A549 (cell line): ENCODE measurements around the gene BOC. TPM values are rescaled to one million over a fixed set of nuclear protein-coding genes. Genes with fewer than 3 reads are reported as not detected.

Experiments
- ATAC-seq, 2 experiments: fragments of 200-7000 bp in 1 of 2; fragments of >200 bp in 1 of 2; cut with Nextera tagmentation in 1 of 2; cut with Tn5 transposase in 1 of 2; 3 replicates each; pipeline versions ENCODE4 v1.8.0 to v1.9.1; 2018 to 2020; ENCODE audit warnings: mild to moderate bottlenecking in 1 of 2, moderate library complexity in 1 of 2
- CTCF ChIA-PET: fragments of 300-600 bp; sonication (Branson Sonifier 250); formaldehyde crosslinking; extraction: SDS; loops from one replicate; lab custom pipeline; 2021; ENCODE audit warnings: antibody characterized with exemption, inconsistent platforms; lab: Yijun Ruan, JAX
- POLR2A ChIA-PET: fragments of 350-600 bp; formaldehyde crosslinking; extraction: SDS; loops from one replicate; lab custom pipeline; 2021; ENCODE audit warnings: antibody characterized with exemption, inconsistent platforms; lab: Yijun Ruan, JAX
- DNase-seq, 2 experiments: peaks; one replicate each; pipeline versions ENCODE4 v3.0.0 to v3.0.0-alpha.2; 2011 to 2016; ENCODE audit warnings: low read depth in 1 of 2, low spot score in 1 of 2
- FAIRE-seq: peaks from 2 replicates; lab custom pipeline; 2011; peaks lifted over from hg19 to GRCh38; lab: Jason Lieb, UNC
- H3K27ac ChIP-seq, 2 experiments: fragments of >200 bp; sonication (Bioruptor Twin); formaldehyde crosslinking; 3 replicates each; pipeline ENCODE4 v1.5.1; 2016 to 2017
- H3K4me1 ChIP-seq: fragments of >200 bp; sonication (Bioruptor Twin); formaldehyde crosslinking; 3 replicates; pipeline ENCODE4 v1.6.1; 2016
- H3K4me2 ChIP-seq: fragments of >200 bp; sonication (Bioruptor Twin); formaldehyde crosslinking; 3 replicates; pipeline ENCODE4 v1.6.1; 2016
- H3K4me3 ChIP-seq: fragments of >200 bp; sonication (Bioruptor Twin); formaldehyde crosslinking; 3 replicates; pipeline ENCODE4 v1.5.1; 2016
- H3K9me3 ChIP-seq: fragments of >200 bp; sonication (Bioruptor Twin); formaldehyde crosslinking; 3 replicates; pipeline ENCODE4 v1.6.1; 2016
- BCL3 ChIP-seq: fragments of >200 bp; sonication (Bioruptor Twin); formaldehyde crosslinking; IDR thresholded peaks from 3 replicates; pipeline ENCODE4 v1.6.1; 2016
- CHD2 ChIP-seq: fragments of 150-350 bp; IDR thresholded peaks from 2 replicates; pipeline ENCODE4 v1.6.1; 2014; ENCODE audit warnings: low read length; ENCODE audit not compliant: partially characterized antibody
- CHD4 ChIP-seq: fragments of 200-600 bp; sonication (generic); IDR thresholded peaks from 2 replicates; pipeline ENCODE4 v1.6.1; 2016; ENCODE audit warnings: antibody characterized with exemption, mild to moderate bottlenecking, borderline replicate concordance
- GATA3 ChIP-seq: IDR thresholded peaks from 2 replicates; pipeline ENCODE4 v1.6.1; 2012; ENCODE audit warnings: borderline replicate concordance
- JUN ChIP-seq, 2 experiments: fragments of >200 bp; sonication (Bioruptor Twin); formaldehyde crosslinking; IDR thresholded peaks; 2 replicates in 1 of 2; 3 replicates in 1 of 2; pipeline ENCODE4 v1.6.1; 2016 to 2017
- MAFK ChIP-seq: fragments of 450-650 bp; IDR thresholded peaks from 2 replicates; pipeline ENCODE4 v1.6.1; 2014; ENCODE audit not compliant: partially characterized antibody
- MAX ChIP-seq: IDR thresholded peaks from 2 replicates; pipeline ENCODE4 v1.6.1; 2012
- SMC3 ChIP-seq: fragments of >200 bp; sonication (Bioruptor Twin); formaldehyde crosslinking; IDR thresholded peaks from 3 replicates; pipeline ENCODE4 v1.6.1; 2018; ENCODE audit warnings: inconsistent platforms
- WGBS: methylation state at CpG from one replicate; pipeline ENCODE4 v1.1.6; 2017; ENCODE audit errors: missing lambda C conversion rate; 5-methylcytosine and 5-hydroxymethylcytosine counted together
- polyA plus RNA-seq, 4 experiments: library from polyadenylated mRNA; depleted of rRNA in 3 of 4; stranded (reverse); fragments of >200 nt; fragmentation: RNase III in 1 of 4; extraction: RNeasy Plus Mini Kit Qiagen cat#74134 plus additional on column Dnase treatment in 1 of 4; gene quantifications; 2 replicates in 3 of 4; 3 replicates in 1 of 4; pipeline ENCODE4 v1.2.3, GENCODE V29; 2011 to 2017
- TF ChIP-seq, protein P1 (sequence below): fragments of 200-600 bp; sonication (generic); IDR thresholded peaks from 2 replicates; pipeline ENCODE4 v1.6.1; 2016; ENCODE audit warnings: antibody characterized with exemption, mild to moderate bottlenecking, moderate library complexity
- TF ChIP-seq, protein P2 (sequence below): IDR thresholded peaks from 2 replicates; pipeline ENCODE4 v1.6.1; 2012; ENCODE audit warnings: low read depth, borderline replicate concordance

Gene BOC
- polyA plus RNA-seq, 2 of the 4 experiments (the other 2 are of a cell fraction): 4.0 TPM

- H3K4me1 ChIP-seq: no peaks in the 10 kb centered on the region
- WGBS: 82% methylated on average over 2 of the region's 2 CpGs
- no peak overlapping the region for H3K4me3 ChIP-seq
- CTCF ChIA-PET: interaction anchor here (1.1 kb wide), 1 partner anchor 10 kb away, joined by 3 read pairs; no protein-coding TSS in a partner anchor
- POLR2A ChIA-PET: no interaction called here
- H3K9me3 ChIP-seq: no peaks in the 10 kb centered on the region
- H3K27ac ChIP-seq: no peak overlapping the region
- FAIRE-seq: no peak
- DNase-seq: no peak
- no peak for ATAC-seq
- TF ChIP-seq CHD4 (no peak), BCL3 (no peak), JUN (IDR thresholded peaks at IDR 0.05) (no peak), CHD2 (no peak)
- TF ChIP-seq, protein P1, sequence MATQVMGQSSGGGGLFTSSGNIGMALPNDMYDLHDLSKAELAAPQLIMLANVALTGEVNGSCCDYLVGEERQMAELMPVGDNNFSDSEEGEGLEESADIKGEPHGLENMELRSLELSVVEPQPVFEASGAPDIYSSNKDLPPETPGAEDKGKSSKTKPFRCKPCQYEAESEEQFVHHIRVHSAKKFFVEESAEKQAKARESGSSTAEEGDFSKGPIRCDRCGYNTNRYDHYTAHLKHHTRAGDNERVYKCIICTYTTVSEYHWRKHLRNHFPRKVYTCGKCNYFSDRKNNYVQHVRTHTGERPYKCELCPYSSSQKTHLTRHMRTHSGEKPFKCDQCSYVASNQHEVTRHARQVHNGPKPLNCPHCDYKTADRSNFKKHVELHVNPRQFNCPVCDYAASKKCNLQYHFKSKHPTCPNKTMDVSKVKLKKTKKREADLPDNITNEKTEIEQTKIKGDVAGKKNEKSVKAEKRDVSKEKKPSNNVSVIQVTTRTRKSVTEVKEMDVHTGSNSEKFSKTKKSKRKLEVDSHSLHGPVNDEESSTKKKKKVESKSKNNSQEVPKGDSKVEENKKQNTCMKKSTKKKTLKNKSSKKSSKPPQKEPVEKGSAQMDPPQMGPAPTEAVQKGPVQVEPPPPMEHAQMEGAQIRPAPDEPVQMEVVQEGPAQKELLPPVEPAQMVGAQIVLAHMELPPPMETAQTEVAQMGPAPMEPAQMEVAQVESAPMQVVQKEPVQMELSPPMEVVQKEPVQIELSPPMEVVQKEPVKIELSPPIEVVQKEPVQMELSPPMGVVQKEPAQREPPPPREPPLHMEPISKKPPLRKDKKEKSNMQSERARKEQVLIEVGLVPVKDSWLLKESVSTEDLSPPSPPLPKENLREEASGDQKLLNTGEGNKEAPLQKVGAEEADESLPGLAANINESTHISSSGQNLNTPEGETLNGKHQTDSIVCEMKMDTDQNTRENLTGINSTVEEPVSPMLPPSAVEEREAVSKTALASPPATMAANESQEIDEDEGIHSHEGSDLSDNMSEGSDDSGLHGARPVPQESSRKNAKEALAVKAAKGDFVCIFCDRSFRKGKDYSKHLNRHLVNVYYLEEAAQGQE: no peak
- H3K4me2 ChIP-seq: no peak overlapping the region
These were observed 5.9 kb upstream of the BOC start for GRCh38 chr3:113205481-113205880.

GRCh38 chr3:113210604-113211329, 590 bp upstream of the BOC start:
- POLR2A ChIA-PET: interaction anchor here (0.6 kb wide), 1 partner anchor 20 kb away, joined by 3 read pairs; no protein-coding TSS in a partner anchor
- ATAC-seq (peak in 1 of 2 experiments; percentile 7; a peak in 2 of 6 replicates), DNase-seq (no peak), FAIRE-seq (no peak)
- peak overlapping the region; percentile 66 for H3K4me3 ChIP-seq
- H3K4me1 ChIP-seq: peaks cover 7% of the 10 kb centered on the region; the same call in 2 of the 3 replicates
- H3K27ac ChIP-seq: peak overlapping the region; percentile 68 to 89
- no peaks in the 10 kb centered on the region for H3K9me3 ChIP-seq
- 89% methylated on average over 22 of the region's 22 CpGs for WGBS
- no peak for TF ChIP-seq GATA3
- TF ChIP-seq MAFK: peak; percentile 67
- CTCF ChIA-PET: interaction anchor here (0.7 to 1.6 kb wide), 7 partner anchors 20 to 160 kb away, joined by 3 to 6 read pairs (median 3); no protein-coding TSS in a partner anchor
- peak overlapping the region; percentile 96 for H3K4me2 ChIP-seq

- ATAC-seq (peak; percentile 54 to 65), DNase-seq (peak; percentile 10 to 25), FAIRE-seq (no peak)
- no peaks in the 10 kb centered on the region for H3K9me3 ChIP-seq
- H3K4me3 ChIP-seq: peak overlapping the region; percentile 66
- peaks cover 7% of the 10 kb centered on the region; the same call in 2 of the 3 replicates for H3K4me1 ChIP-seq
- peak overlapping the region; percentile 96 for H3K4me2 ChIP-seq
- peak overlapping the region; percentile 68 to 89 for H3K27ac ChIP-seq
- CTCF ChIA-PET: interaction anchor here (0.6 to 2.6 kb wide), 6 partner anchors 12 to 155 kb away, joined by 3 to 9 read pairs (median 4); no protein-coding TSS in a partner anchor
- WGBS: 29% methylated on average over 30 of the region's 62 CpGs
- TF ChIP-seq BCL3 (no peak), JUN (IDR thresholded peaks at IDR 0.05) (no peak), SMC3 (0 out of 3 replicates have a peak, but pooled peaks have one; percentile 4), MAX (peak; percentile 29)
- TF ChIP-seq, protein P2, sequence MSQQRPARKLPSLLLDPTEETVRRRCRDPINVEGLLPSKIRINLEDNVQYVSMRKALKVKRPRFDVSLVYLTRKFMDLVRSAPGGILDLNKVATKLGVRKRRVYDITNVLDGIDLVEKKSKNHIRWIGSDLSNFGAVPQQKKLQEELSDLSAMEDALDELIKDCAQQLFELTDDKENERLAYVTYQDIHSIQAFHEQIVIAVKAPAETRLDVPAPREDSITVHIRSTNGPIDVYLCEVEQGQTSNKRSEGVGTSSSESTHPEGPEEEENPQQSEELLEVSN: 0 out of 2 replicates have a peak, but pooled peaks have one; percentile 39
- TF ChIP-seq, all 56 proteins: peak for 3
- POLR2A ChIA-PET: no interaction called here
These were observed 940 bp downstream of the BOC start for GRCh38 chr3:113212150-113212843.
